DND-41 (cell line): Measurements from ENCODE around the gene PMAIP1.

Source experiments
- ATAC-seq: fragments of 200-7000 bp; cut with Tn5 transposase; 3 replicates; pipeline ENCODE4 v1.9.1; 2021; ENCODE audit warnings: low read depth; ENCODE audit not compliant: insufficient read depth
- DNase-seq: peaks from one replicate; pipeline ENCODE4 v3.0.0-alpha.2; 2020
- H2AFZ ChIP-seq: 2 replicates; pipeline ENCODE4 v1.6.0; 2012; ENCODE audit warnings: low read depth, low read length
- H3K27ac ChIP-seq: 2 replicates; pipeline ENCODE4 v1.5.1; 2012; ENCODE audit warnings: low read length, inconsistent platforms
- H3K27me3 ChIP-seq: fragments of 200-600 bp; sonication (generic); 2 replicates; pipeline ENCODE4 v1.6.0; 2012; ENCODE audit warnings: low read length, mild to moderate bottlenecking, inconsistent platforms; ENCODE audit not compliant: insufficient read depth, poor library complexity
- H3K36me3 ChIP-seq: 2 replicates; pipeline ENCODE4 v1.5.1; 2012; ENCODE audit warnings: low read length, inconsistent platforms; ENCODE audit not compliant: insufficient read depth
- H3K4me1 ChIP-seq: 2 replicates; pipeline ENCODE4 v1.5.1; 2012; ENCODE audit warnings: mild to moderate bottlenecking, low read length; ENCODE audit not compliant: insufficient read depth
- H3K4me2 ChIP-seq: 2 replicates; pipeline ENCODE4 v1.6.0; 2012; ENCODE audit warnings: mild to moderate bottlenecking, moderate library complexity, low read length, inconsistent platforms; ENCODE audit not compliant: insufficient read depth
- H3K4me3 ChIP-seq, 2 experiments: fragments of 200-600 bp in 1 of 2; shearing (Covaris generic) in 1 of 2; 2 replicates each; pipeline ENCODE4 v1.5.1; 2012 to 2016; ENCODE audit warnings: inconsistent platforms in 2 of 2, low read length in 2 of 2, mild to moderate bottlenecking in 2 of 2, low read depth in 1 of 2, moderate library complexity in 1 of 2
- H3K79me2 ChIP-seq: 2 replicates; pipeline ENCODE4 v1.6.0; 2012; ENCODE audit warnings: low read length, inconsistent platforms; ENCODE audit not compliant: insufficient read depth
- H3K9ac ChIP-seq: 2 replicates; pipeline ENCODE4 v1.6.0; 2012; ENCODE audit warnings: low read depth, mild to moderate bottlenecking, inconsistent platforms, low read length, moderate library complexity
- H3K9me3 ChIP-seq: 2 replicates; pipeline ENCODE4 v1.5.1; 2012; ENCODE audit warnings: low read length, moderate library complexity, mild to moderate bottlenecking, inconsistent platforms; ENCODE audit not compliant: insufficient read depth, severe bottlenecking
- H4K20me1 ChIP-seq: 2 replicates; pipeline ENCODE4 v1.6.0; 2012; ENCODE audit warnings: low read length; ENCODE audit not compliant: insufficient read depth
- CTCF ChIP-seq: IDR thresholded peaks from 2 replicates; pipeline ENCODE4 v1.5.1; 2012; ENCODE audit warnings: borderline replicate concordance, low read length, moderate library complexity, mild to moderate bottlenecking; ENCODE audit not compliant: poor library complexity, severe bottlenecking; ENCODE audit errors: extremely low read depth
- EZH2 ChIP-seq: IDR thresholded peaks from 3 replicates; pipeline ENCODE4 v1.6.1; 2012; ENCODE audit warnings: borderline replicate concordance, low read depth, mild to moderate bottlenecking, moderate library complexity, low read length, inconsistent platforms; ENCODE audit not compliant: severe bottlenecking

PMAIP1 gene

DNA sequence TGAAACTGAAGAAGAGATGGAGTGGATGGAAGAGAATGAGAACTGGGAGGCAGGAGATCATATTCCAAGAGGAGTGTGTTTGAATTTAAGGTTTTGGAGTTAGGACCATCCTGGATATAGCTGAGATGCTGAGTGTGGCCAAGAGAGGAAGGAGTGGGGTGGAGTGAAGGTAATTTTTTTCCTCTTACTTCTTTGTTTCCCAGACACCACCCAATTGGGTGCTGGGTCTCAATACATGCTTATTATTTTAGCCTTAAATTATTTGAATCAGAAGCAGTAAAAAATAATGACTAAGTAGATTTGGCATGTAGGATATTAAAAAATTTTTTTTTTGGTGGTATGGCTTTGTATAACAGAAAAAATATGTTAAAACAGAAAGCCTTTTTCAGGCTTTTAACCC, 39.3 kb downstream of the PMAIP1 start:
- Histone ChIP-seq H3K36me3 (no peaks in the 10 kb centered on the region), H3K27me3 (no peaks in the 10 kb centered on the region), H3K9me3 (no peaks in the 10 kb centered on the region), H4K20me1 (no peaks in the 10 kb centered on the region), H2AFZ (no peak overlapping the region), H3K4me1 (no peaks in the 10 kb centered on the region), H3K9ac (no peak overlapping the region), H3K79me2 (no peaks in the 10 kb centered on the region), H3K4me2 (no peak overlapping the region), H3K27ac (no peak overlapping the region), H3K4me3 (no peak overlapping the region)
- TF ChIP-seq EZH2 (no peak), CTCF (no peak)
- DNase-seq, result no peak
- ATAC-seq, result no peak

DNA sequence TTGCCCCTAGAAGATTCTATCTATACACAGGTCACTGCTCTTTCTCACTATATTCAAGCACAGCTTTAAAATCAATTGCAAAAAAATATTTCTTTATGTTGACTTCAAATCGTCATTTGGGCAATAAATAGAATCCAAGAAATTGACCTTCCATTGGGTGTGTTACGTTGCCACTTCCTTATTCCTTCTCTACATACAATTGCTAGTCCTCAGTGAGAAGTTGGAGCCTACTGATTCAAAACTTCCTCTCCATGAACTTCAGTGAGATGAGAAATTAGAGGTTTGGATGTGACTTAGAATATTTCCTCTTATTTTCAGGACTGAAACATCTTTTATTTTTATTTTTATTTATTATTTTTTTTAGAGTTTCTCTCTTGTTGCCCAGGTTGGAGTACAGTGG, 40.3 kb downstream of the PMAIP1 start:
- Histone ChIP-seq H3K79me2 (no peaks in the 10 kb centered on the region), H3K9me3 (no peaks in the 10 kb centered on the region), H3K4me1 (no peaks in the 10 kb centered on the region), H3K4me2 (no peak overlapping the region), H2AFZ (no peak overlapping the region), H3K27me3 (no peaks in the 10 kb centered on the region), H3K27ac (no peak overlapping the region), H4K20me1 (no peaks in the 10 kb centered on the region), H3K36me3 (no peaks in the 10 kb centered on the region), H3K9ac (no peak overlapping the region), H3K4me3 (no peak overlapping the region)
- TF ChIP-seq CTCF, result no peak
- no peak for TF ChIP-seq EZH2
- DNase-seq (no peak), ATAC-seq (no peak)

GRCh38 chr18:59941331-59941730, 41.5 kb downstream of the PMAIP1 start:
- no peaks in the 10 kb centered on the region for H3K27me3 ChIP-seq
- no peak overlapping the region for H3K9ac ChIP-seq
- DNase-seq, result no peak
- TF ChIP-seq CTCF (no peak), EZH2 (no peak)
- no peaks in the 10 kb centered on the region for H3K9me3 ChIP-seq
- H3K27ac ChIP-seq, result no peak overlapping the region
- H3K4me1 ChIP-seq, result no peaks in the 10 kb centered on the region
- H2AFZ ChIP-seq, result no peak overlapping the region
- H3K4me3 ChIP-seq, result no peak overlapping the region
- no peaks in the 10 kb centered on the region for H3K79me2 ChIP-seq
- no peaks in the 10 kb centered on the region for H4K20me1 ChIP-seq
- ATAC-seq, result no peak
- no peak overlapping the region for H3K4me2 ChIP-seq
- no peaks in the 10 kb centered on the region for H3K36me3 ChIP-seq

DNA sequence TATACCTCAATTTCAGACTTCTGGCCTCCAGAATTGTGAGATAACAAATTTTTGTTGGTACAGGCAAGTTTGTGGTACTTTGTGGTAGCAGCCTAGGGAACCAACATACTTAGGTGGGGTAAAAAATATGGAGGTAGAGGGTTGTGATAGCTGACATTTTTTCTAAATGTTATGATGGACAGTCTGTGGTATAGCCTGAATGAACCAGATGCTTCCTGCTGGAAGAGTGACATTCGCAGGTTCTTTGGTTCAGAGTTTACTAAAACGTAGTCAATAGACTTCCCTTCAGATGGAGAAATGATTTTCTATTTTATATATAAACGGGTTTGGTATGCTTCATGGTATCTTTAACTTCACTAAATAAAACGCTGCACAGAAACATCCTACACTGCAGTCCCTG, 42.8 kb downstream of the PMAIP1 start:
- H3K9me3 ChIP-seq, result no peaks in the 10 kb centered on the region
- TF ChIP-seq EZH2 (no peak), CTCF (no peak)
- H3K27ac ChIP-seq, result no peak overlapping the region
- H3K9ac ChIP-seq, result no peak overlapping the region
- no peaks in the 10 kb centered on the region for H3K36me3 ChIP-seq
- no peak overlapping the region for H3K4me3 ChIP-seq
- H4K20me1 ChIP-seq, result no peaks in the 10 kb centered on the region
- ATAC-seq (no peak), DNase-seq (no peak)
- H3K4me1 ChIP-seq, result no peaks in the 10 kb centered on the region
- no peaks in the 10 kb centered on the region for H3K27me3 ChIP-seq
- H3K79me2 ChIP-seq, result no peaks in the 10 kb centered on the region
- H3K4me2 ChIP-seq, result no peak overlapping the region
- no peak overlapping the region for H2AFZ ChIP-seq
